Mucosa of gallbladder (tissue), 1 donor: Measurements from ENCODE around the gene CASP12. TPM values are rescaled to one million over a fixed set of nuclear protein-coding genes. Genes with fewer than 3 reads are reported as not detected.
A peak's percentile ranks its signal among the peaks of the same experiment; 100 is the strongest.
"Not testable (repeated sequence)": the region's sequence is repeated elsewhere in the genome, so short reads cannot be mapped to it uniquely, and the experiment has no call there.

ENCODE experiments used
- DNase-seq: peaks from one replicate; pipeline ENCODE4 v3.0.0-alpha.2; 2020; ENCODE audit warnings: low spot score
- total RNA-seq: library from RNA; stranded (reverse); gene quantifications from one replicate; pipeline ENCODE4 v1.2.1, GENCODE V29; 2021
- donor health status: DM: no; HTN: no; CAD: no.

CASP12 gene
- total RNA-seq: 2.0 TPM

DNA sequence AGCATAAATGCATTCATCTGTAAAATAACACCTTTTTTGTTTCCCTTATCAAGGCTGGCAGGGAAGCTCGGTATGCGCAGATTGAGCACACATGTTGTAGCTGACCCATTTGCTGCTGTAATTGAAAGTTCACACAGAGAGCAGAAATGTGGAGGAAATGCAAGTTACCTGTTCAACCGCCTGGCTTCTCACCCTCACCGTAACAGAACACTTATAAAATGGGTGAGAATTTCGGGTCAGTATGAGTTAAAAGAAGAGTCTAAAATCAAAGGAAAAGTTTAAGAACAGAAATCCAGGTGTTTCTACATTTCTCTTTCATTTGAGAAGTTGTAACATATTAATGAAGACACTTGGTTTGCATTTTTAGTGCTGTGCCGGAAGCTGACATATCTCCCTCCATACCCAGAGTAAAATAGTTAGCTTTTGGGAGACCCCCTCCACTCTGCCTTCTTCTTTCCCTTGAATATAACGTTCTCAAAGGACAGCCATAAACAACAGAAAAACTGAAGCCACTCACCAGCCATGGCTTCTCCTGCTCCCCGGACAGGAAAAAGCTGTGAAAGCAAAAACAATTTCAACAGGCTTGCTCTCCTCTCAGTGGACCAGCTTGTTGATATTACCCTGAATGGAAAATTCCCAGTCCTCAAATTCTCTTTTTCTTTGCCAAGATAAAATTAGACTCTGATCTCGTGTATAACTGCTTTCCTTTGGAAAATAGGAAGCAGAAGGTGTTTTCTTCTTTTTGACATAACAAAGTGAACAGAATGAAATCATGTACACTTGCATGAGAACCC, at the start of gene CASP12:
TSS of gene CASP12 (minus strand) at position 570 of the 794 bp plus-strand sequence.
- DNase-seq: no peak

DNA sequence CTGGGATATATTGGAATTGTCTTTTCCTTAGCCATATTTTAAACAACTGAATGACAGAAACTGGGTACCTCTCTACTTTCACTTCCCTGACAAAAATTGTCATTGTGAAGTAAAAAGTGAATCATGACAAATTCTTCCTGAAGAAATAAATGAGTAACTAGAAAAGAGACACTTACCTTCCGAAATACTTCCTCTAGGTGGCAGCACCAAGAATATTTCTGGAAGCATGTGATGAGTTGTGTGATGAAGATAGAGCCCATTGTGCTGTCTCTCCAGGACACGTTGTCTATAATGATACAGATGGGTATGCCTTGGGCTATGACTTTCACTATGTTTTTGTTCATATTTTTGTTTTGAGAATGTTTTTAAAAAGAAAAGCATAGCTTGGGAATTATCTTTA, 48.6 kb upstream of the CASP12 start:
- DNase-seq: peak; percentile 29

DNA sequence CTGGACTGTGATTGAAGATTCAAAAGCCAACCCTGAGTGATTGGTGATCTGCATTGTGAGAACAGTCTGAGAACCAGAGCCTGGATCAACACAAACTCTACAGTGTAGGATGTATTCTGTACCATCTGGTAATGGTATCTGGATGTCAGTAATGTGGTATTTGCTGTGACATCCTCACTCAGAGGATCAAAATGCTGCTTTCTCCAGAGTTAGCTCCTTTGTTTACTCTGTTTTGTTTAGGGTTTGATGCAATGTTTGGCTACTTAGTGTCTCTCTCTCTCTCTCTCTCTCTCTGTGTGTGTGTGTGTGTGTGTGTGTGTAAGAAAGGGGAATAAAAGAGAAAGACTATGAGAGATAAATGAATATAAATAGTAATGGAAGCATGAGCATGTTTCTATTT, 45.8 kb upstream of the CASP12 start:
- no peak for DNase-seq

DNA sequence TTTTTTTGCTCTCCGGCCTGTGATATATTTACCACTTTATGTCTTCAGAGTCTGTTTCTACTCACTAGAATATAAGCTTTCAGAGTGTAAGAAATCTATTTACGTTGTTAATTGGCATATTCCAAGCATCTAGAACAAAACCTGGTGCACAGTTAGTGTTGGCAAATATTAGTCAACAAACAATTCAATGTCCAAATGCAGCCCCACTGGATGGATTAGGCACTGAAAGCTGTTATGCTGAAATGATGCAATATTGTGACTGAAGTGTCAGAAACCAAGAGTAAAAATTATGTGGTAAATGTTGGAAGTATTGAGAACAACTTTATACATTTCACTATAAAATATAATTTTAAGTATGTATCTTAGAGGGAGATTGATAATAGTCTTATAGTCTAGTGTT, 45.3 kb upstream of the CASP12 start:
- no peak for DNase-seq

DNA sequence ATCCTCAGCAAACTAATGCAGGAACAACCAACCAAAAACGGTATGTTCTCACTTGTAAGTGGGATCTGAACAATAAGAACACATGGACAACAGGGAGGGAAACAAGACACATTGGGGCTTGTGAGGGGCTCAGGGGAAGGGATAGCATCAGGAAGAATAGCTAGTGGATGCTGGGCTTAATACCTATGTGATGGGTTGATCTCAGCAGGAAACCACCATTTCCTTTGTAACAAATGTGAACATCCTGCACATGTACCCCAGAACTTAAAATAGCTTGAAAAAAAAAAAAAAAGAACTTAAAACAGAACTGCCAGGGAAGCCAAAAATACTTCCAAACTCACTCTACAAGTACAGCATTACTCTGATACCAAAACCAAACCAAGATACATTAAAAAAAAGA, 36.3 kb upstream of the CASP12 start:
- DNase-seq: no peak

DNA sequence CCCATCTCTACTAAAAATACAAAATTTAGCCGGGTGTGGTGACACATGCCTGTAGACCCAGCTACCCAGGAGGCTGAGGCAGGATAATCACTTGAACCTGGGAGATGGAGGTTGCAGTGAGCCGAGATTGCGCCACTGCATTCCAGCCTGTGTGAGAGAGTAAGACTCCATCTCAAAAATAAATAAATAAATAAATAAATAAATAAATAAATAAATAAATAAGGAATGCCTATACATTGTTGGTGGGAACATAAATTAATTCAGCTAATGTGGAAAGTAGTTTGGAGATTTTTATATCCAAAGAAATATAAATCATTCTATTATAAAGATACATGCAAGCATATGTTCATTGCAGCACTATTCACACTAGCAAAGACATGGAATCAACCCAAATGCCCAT, 35.8 kb upstream of the CASP12 start:
- not testable (repeated sequence) for DNase-seq

DNA sequence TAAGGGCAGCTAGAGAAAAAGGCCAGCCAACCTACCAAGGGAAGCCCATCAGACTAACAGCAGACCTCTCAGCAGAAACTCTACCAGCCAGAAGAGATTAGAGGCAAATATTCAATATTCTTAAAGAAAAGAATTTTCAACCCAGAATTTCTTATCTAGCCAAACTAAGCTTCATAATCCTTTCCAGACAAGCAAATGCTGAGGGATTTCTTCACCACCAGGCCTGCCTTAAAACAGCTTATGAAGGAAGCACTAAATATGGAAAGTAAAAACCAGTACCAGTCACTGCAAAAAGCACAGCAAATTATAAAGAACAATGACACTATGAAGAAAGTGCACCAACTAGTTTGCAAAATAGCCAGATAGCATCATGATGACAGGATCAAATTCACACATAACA, 30.6 kb upstream of the CASP12 start:
- no peak for DNase-seq

DNA sequence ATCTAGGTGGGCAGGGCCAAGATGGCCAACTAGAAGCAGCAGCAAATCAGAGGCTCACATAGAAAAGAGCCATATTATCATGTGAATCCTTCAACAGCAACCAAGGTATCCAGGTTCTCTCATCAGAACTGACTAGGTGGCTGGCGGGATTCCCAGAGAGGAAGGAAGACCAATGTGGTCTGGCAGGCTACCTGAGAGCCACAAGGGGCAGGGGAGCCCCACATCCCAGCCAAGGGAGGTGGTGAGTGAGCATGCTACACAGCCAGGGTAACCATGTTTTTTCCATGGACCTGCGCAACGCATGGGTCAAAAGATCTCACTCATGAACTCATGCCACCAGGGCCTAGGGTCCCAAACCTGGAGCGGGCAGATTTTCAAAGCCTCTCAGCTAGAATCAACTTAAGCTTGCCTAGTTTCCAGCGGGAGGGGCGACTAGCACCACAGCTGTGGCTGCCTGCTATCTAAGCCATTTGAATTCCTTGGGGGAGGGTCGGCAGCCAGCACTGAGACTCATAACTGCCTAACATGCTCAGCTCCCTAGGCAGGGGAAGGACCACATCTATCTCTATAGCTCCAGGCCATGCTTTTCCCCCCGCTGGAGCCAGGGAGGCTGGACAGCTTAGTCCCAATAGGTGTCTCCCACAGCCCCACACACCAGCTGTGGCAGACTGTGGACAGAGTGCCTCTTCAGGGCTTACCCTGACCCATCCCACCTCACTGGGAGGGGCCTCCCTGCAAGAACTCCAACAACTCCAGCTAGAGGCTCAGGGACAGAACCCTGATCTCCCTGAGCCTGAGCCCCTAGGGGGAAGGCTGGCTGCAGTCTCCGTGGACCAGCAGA, 28.7 kb upstream of the CASP12 start:
- no peak for DNase-seq

DNA sequence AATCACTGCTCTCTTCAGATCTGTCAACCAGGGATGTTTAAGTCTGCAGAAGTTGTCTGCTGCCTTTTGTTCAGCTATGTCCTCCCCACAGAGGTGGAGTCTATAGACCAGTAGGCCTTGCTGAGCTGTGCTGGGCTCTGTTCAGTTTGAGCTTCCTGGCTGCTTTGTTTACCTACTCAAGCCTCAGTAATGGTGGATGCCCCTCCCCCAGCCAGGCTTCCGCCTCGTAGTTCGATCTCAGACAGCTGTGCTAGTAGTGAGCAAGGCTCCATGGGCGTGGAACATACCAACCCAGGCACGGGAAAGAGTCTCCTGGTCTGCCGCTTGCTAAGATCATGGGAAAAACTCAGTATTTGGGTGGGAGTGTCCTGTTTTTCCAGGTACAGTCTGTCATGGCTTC, 27.6 kb upstream of the CASP12 start:
- DNase-seq: no peak

DNA sequence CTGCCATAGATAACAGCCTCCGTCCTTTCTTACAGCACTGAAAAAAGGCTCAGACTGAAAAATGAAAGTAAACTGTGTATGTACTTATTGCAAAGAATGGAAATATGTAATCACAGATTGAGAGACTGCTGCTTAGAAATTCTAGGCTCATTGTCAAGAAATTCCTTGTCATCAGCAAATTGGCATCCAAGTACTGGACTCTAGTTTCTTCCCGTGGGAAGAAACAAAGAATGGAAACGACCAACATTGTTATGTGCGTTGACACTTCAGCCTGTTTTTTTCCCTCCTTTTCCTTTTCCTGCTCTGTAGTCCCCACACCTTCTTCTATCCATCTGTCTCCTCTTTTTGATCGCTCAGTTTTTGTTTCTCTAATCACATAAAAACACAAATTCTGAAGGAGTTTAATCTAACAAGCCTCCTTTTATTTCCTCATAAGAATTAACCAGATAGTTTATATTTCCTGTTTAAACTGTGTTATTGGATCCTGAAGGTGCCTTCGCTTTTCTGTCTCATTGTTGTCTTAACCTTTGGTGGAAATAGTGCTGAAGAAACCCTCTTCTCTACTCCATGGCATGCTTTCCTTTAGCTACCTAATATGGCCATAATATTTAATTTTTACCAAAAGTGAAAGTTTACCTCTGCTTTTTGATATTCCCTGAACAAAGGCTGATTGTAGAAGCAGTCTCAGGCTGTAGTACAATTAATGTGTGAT, 20.0 kb upstream of the CASP12 start:
- no peak for DNase-seq

DNA sequence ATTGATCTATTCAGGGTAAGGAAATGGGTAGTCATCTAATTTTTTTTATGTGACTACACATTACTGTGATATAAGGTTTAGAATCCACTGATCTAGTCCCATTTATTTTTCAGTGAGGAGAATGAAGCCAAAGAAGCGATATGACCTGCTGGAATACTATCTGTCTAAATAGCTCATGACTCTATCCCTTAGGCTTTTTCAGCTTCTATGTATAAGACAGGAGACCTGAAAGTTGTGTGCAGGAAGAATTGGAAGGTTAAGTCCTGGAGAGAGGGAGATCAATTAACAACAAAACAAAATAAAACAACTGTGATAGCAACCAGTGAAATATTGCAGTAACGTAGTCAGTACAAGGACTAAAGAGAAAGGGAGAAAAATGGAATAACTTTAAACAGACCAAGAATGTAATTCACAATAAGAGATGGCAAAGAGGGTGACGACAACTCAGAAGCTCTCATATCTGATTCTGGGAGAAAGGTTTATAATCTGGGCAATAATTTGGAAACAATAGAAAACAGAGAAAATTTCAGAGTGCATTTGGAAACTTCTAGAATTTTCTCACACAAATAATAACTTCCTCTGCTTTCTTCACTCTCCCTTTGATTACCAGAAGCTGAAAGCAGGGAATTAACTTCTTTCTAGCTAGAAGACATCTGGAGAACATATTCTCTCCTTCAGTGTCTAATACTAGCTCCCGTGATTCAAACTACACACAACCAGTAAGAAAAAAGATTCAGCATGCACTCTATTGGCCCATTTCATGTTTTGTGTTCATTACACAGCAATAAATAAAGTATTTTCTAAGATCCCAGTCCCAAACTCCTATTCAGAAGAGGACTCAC, 19.2 kb upstream of the CASP12 start:
- DNase-seq: no peak

DNA sequence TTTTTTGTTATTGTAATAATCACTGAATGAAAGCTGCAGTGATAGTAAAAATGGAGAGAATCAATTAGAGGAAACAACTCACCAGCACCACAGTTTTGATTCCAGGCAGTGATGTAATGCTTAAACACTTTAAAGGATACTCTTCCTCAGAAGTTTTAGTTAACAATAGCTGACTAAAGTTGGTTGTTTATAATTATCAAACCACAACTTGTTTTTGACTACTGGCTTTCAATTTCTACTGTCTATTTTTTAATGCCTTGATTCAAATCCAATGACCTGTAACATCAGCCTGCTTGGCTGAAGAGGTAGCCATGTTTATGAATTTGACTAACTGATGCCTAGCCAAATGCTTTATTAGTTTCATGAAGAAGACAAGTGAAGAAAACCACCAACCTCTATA, 18.2 kb upstream of the CASP12 start:
- no peak for DNase-seq

DNA sequence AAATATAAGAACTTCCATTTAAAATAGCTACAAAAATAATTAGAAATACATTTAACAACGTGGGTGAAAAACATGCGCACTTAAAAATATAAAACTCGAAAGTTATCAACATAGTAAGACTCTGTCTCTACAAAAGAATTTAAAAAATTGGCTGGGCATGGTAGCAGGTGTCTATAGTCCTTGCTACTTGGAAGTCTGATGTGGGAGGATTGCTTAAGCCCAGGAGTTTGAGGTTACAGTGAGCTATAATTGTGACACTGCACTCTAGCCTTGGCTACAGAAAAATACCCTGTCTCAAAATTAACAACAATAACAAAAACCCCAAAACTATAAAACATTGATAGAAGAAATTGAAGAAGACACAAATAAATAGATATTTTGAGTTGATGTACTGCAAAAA, 13.8 kb upstream of the CASP12 start:
- no peak for DNase-seq

DNA sequence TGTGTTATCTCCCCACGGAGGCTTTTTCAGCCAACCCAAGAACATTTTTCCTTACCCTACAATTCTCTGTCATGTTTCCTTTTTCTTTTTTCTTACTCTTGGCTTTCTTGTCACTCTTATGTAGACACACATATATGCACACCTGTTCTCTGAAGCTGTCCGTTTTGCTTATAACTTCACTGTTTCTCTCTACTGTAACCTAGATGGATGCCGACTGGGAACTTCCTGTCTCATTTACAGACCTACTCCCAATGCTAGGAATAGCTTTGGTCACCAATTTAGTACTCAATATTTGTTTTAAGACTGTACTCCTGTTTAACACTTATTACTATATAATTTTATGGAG, 9.9 kb upstream of the CASP12 start:
- DNase-seq: no peak

DNA sequence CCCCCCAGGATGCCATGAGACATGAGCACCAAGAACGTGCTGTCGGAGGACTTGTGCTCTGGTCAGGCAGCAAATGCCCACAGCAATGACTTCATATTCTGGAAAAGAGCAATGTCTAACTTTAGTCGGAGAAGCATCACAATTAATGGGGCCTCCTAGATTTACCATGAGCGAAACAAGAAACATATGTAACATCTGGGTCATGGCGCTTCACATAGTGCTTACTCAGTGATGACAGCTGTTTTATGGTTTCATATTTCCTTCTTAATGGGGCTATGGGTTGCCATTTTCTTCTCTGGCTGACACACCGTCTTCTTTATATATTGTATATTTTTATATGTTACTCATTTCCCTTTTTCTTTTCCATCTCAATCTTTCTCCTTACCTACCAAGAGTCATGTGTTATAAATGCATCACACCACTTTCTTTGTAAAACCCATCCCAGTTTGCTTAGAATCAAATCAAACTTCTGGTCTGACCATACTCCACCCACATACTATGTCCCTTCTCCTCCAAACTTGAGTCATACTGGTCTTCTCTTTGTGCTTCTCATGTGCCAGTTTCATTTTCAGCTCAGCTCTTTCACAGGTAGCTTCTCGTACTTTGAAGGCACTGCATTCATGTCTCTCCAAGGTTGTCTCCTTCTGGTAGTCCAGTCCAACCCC, 9.4 kb upstream of the CASP12 start:
- DNase-seq: no peak

DNA sequence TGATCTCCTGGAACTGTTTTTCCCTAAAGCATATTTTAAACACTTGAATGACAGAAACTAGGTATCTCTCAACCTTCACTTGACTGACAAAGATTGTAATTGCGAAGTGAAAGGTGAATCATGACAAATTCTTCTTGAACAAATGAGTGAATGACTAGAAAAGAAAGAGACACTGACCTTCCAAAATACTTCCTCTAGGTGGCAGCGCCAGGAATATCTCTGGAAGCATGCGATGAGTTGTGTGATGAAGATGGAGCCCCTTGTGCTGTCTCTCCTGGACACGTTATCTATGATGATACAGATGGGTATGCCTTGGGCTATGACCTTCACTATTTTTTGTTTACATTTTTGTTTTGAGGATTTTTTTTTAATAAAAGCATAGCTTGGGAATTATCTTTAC, 7.0 kb upstream of the CASP12 start:
- DNase-seq: no peak

DNA sequence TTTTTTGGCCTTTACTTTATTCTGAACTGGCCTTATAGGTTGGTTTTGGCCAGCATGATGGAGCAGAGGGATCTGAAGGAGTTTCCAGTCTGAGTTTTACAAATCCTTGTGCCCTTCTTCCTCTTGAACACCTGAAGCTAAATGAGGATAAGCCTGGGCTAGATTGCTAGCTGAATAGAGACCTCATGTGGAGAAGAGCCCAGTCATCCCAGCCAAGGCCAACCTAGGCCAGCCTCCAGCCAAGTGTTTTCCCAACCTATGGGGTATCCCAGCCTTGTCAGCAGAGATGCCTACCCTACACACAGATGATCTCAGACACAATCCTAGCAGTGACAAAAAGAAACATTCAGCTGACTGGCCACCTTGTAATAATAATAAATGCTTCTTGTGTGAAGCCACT, 966 bp upstream of the CASP12 start:
- no peak for DNase-seq

DNA sequence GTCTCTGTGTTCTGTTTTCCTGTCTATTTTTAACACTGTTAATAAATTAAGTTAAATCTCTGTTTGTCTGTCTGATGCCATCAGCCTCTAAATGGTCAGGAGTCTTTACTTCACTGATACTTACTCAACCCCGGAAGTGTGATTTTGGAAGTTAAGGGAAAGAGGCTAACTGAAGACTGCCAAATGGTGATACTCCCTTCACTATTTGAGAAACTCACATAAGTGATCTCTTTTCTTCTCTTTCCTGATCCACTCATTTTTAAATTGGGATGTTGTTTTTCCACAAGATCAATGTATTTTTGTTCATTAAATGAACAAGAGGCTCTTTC, 389 bp upstream of the CASP12 start:
- no peak for DNase-seq

DNA sequence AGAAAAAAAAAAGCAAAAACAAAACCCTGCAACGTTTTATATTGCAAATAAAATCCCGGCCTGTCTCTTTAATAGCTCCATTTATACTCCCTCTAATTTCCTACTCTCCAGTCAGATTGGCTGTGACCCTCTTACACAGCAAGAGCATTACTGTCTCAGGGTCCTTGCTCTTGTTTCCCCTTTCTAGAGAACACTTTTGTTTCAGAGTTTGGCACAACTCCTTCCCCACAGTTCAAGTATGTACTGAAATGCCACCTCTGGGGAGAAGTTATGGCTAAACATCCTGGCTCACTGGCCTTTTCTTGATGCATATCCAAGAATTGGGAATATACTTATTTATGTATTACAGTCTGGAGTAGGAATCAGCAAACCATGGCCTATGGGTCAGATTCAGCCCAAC, 2.6 kb downstream of the CASP12 start:
- DNase-seq: no peak

DNA sequence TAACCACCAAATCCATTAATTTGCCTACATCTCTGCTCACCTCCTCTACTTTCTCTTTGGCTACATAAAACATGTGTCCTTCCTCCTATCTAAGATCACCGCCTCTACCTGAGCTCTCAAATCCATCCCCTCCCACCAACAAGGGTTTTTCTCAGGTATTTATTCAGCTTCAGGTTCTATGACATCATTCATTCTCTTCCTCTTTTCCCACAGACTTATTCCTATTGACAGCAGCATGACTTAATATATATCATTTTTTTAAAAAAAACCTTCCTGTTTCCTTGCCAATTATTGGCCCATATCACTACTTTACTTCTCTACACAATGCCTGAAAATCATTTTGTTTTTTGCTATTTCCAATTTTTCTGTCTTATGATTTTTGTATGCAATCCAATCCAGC, 4.4 kb downstream of the CASP12 start:
- no peak for DNase-seq

DNA sequence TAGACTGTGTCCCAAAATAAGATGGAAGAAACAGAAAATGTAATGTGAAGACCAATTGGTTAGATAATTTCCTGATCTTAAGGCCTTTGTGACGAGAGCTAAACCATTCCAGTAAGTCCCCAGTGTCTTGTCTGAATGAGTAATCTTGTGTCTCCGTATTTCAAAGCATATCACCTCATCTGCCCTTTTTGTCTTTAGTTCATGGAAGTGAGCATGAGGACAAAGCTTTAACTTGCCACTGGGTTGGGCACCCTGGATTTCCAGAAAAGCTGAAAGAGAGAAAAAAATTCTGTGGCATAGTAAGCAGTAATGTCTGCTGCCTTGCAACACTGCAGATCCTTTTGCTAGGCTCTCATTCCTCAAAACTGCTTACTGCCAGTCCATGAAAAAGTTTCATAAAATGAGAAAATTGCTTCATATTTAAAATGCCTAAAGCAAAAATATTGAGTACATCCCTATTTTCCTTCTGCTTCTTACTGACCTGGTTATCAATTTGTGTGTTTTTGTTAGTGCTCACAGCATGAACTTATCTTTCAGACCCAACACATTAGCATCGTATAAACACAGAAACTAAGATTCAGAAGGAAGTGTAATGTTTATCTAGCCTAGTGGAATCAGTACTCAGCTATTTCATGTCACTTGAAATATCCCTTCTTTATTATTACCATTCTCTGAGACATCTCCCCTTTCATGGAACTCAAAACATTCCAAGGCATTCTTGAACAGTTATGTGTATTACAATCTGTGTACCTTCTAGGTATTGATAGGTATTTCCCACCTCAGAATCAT, 5.3 kb downstream of the CASP12 start:
- no peak for DNase-seq
